ENCODE results near the gene CCDC60. TPM values are rescaled to one million over a fixed set of nuclear protein-coding genes. Genes with fewer than 3 reads are reported as not detected.

CCDC60 gene
- total RNA-seq, 3 donors from 2014 or later = not detected

Other genes with a start within 250 kb of the CCDC60 start
- gene HSPB8, start 155.8 kb upstream of the CCDC60 start, total RNA-seq = not detected

All from activated T-cell treated with anti-CD3 and anti-CD28 coated beads, Interleukin-2, amount 50 U/mL, for 4 hours (primary cell).